B cell (primary cell): Measurements from ENCODE around the gene SH3RF1. TPM values are rescaled to one million over a fixed set of nuclear protein-coding genes. Genes with fewer than 3 reads are reported as not detected.

Experiments used
- ATAC-seq: fragments of 200-7000 bp; cut with Tn5 transposase; one replicate; pipeline ENCODE4 v1.10.0; 2021; ENCODE audit warnings: low read depth, mild to moderate bottlenecking, moderate number of reproducible peaks, moderate library complexity
- CTCF ChIA-PET: fragments of 350-600 bp; sonication (Branson Sonifier 250); formaldehyde crosslinking; loops from one replicate; lab custom pipeline; 2021; ENCODE audit warnings: antibody characterized with exemption, inconsistent platforms; lab: Charles Lee
- POLR2A ChIA-PET: fragments of 350-600 bp; sonication (Branson Sonifier 250); formaldehyde crosslinking; loops from one replicate; lab custom pipeline; 2021; ENCODE audit warnings: antibody characterized with exemption; lab: Charles Lee
- DNase-seq: peaks from one replicate; pipeline ENCODE4 v3.0.0; 2013
- H2AFZ ChIP-seq: 2 replicates; pipeline ENCODE4 v1.6.1; 2012; ENCODE audit warnings: mild to moderate bottlenecking, low read depth, low read length; ENCODE audit not compliant: insufficient read depth, poor library complexity, severe bottlenecking
- H3K27ac ChIP-seq, 2 donors: 1 replicate in 1 of 2; 2 replicates in 1 of 2; pipeline ENCODE4 v1.5.1; 2012 to 2013; ENCODE audit warnings: low read length in 2 of 2, mild to moderate bottlenecking in 2 of 2, moderate library complexity in 1 of 2
- H3K27me3 ChIP-seq, 4 experiments: fragments of 200-600 bp in 1 of 4; sonication (generic) in 1 of 4; replicated peaks in 1 of 4; 1 replicate in 2 of 4; 2 replicates in 2 of 4; pipeline versions ENCODE4 v1.6.1 to v1.7.0; 2013 to 2016; ENCODE audit warnings: low read length in 3 of 4, mild to moderate bottlenecking in 2 of 4, mixed read lengths in 1 of 4, moderate library complexity in 1 of 4; ENCODE audit not compliant: insufficient read depth in 4 of 4, control insufficient read depth in 3 of 4; ENCODE audit errors: control extremely low read depth in 1 of 4
- H3K36me3 ChIP-seq, 2 experiments: replicated peaks in 1 of 2; 1 replicate in 1 of 2; 2 replicates in 1 of 2; pipeline versions ENCODE4 v1.6.1 to v1.7.1; 2013; ENCODE audit warnings: low read length in 1 of 2; ENCODE audit not compliant: insufficient read depth in 2 of 2, control insufficient read depth in 1 of 2; ENCODE audit errors: control extremely low read depth in 1 of 2, extremely low read depth in 1 of 2
- H3K4me1 ChIP-seq, 2 donors: fragments of 200-600 bp in 1 of 2; sonication (generic) in 1 of 2; 1 replicate in 1 of 2; 2 replicates in 1 of 2; pipeline versions ENCODE4 v1.5.1 to v1.6.1; 2013 to 2017; ENCODE audit warnings: low read length in 2 of 2; ENCODE audit not compliant: control insufficient read depth in 2 of 2, insufficient read depth in 2 of 2
- H3K4me2 ChIP-seq: replicated peaks from 2 replicates; pipeline ENCODE3; 2012; ENCODE audit warnings: mild to moderate bottlenecking, low read depth, low read length; ENCODE audit not compliant: poor library complexity, severe bottlenecking
- H3K4me3 ChIP-seq, 5 experiments: fragments of 200-600 bp in 1 of 5; sonication (generic) in 1 of 5; 1 replicate in 3 of 5; 2 replicates in 2 of 5; pipeline versions ENCODE4 v1.5.1 to v1.7.0; 2011 to 2016; ENCODE audit warnings: low read length in 4 of 5, mild to moderate bottlenecking in 4 of 5, low read depth in 2 of 5, control low read depth in 1 of 5, moderate library complexity in 1 of 5; ENCODE audit not compliant: insufficient read depth in 1 of 5; ENCODE audit errors: control extremely low read depth in 1 of 5, extremely low read depth in 1 of 5
- H3K79me2 ChIP-seq: fragments of 200-600 bp; sonication (generic); one replicate; pipeline ENCODE4 v1.6.0; 2016; ENCODE audit warnings: low read length; ENCODE audit not compliant: control insufficient read depth, insufficient read depth
- H3K9ac ChIP-seq: fragments of 200-600 bp; sonication (generic); 2 replicates; pipeline ENCODE4 v1.6.1; 2017; ENCODE audit warnings: mild to moderate bottlenecking, low read length, moderate library complexity
- H3K9me3 ChIP-seq, 3 donors: one replicate each; pipeline versions ENCODE4 v1.6.1 to v1.7.1; 2013; ENCODE audit warnings: low read length in 2 of 3; ENCODE audit not compliant: control insufficient read depth in 2 of 3, insufficient read depth in 1 of 3; ENCODE audit errors: control extremely low read depth in 1 of 3
- H4K20me1 ChIP-seq: 2 replicates; pipeline ENCODE4 v1.6.0; 2012; ENCODE audit warnings: mild to moderate bottlenecking, low read length; ENCODE audit not compliant: insufficient read depth, control insufficient read depth, poor library complexity, severe bottlenecking
- H3K27ac Mint-ChIP-seq: one replicate; pipeline ENCODE4 v1.8.0; 2021; ENCODE audit warnings: mixed read lengths
- H3K27me3 Mint-ChIP-seq: one replicate; pipeline ENCODE4 v1.8.0; 2021; ENCODE audit warnings: mixed read lengths
- H3K4me1 Mint-ChIP-seq: one replicate; pipeline ENCODE4 v1.8.0; 2021; ENCODE audit warnings: mixed read lengths
- H3K4me3 Mint-ChIP-seq: one replicate; pipeline ENCODE4 v1.8.0; 2021; ENCODE audit warnings: mixed read lengths
- H3K9me3 Mint-ChIP-seq: one replicate; pipeline ENCODE4 v1.8.0; 2022; ENCODE audit warnings: mixed read lengths; ENCODE audit not compliant: insufficient read depth
- CTCF ChIP-seq: fragments of 200-600 bp; IDR thresholded peaks from one replicate; pipeline ENCODE4 v1.8.0; 2022; ENCODE audit warnings: antibody characterized with exemption, mild to moderate bottlenecking
- EZH2 ChIP-seq: IDR thresholded peaks from 2 replicates; pipeline ENCODE4 v1.6.1; 2012; ENCODE audit warnings: borderline replicate concordance, low read depth, mild to moderate bottlenecking, moderate library complexity, low read length; ENCODE audit not compliant: insufficient read depth, poor library complexity, severe bottlenecking
- WGBS: methylation state at CpG from one replicate; pipeline ENCODE4 v1.1.5; 2013; ENCODE audit warnings: missing lambda C conversion rate; ENCODE audit not compliant: insufficient coverage; 5-methylcytosine and 5-hydroxymethylcytosine counted together
- intact Hi-C: fragments of 100-400 bp; cut with micrococcal nuclease; formaldehyde crosslinking; loops from one replicate; pipeline ENCODE4 v1.10.0; 2022
- polyA plus RNA-seq: library from polyadenylated mRNA; depleted of rRNA; stranded (reverse); fragments of >200 nt; gene quantifications from 2 replicates; pipeline ENCODE4 v1.2.3, GENCODE V29; 2012
- total RNA-seq, 2 donors: library from RNA; stranded (reverse); fragments of 120-200 nt in 1 of 2; gene quantifications; 1 replicate in 1 of 2; 2 replicates in 1 of 2; pipeline versions ENCODE4 v1.2.3 to v1.2.4, GENCODE V29; 2013 to 2022

Gene SH3RF1
- total and polyA plus RNA-seq, 2 donors (not counting 1 experiment from before 2014, with no cell fraction given), result 2.0 to 5.4 TPM

GRCh38 chr4:169106696-169107229 is 164.0 kb downstream of the SH3RF1 start:
- Histone ChIP-seq H3K9ac (no peak overlapping the region), H3K27me3 (no peaks in the 10 kb centered on the region), H3K79me2 (no peaks in the 10 kb centered on the region), H3K9me3 (no peaks in the 10 kb centered on the region), H3K4me2 (no peak overlapping the region), H3K4me3 (no peak overlapping the region), H3K27ac (no peak overlapping the region), H3K4me1 (no peaks in the 10 kb centered on the region), H3K36me3 (no peaks in the 10 kb centered on the region), H2AFZ (no peak overlapping the region), H4K20me1 (no peaks in the 10 kb centered on the region)
- Mint-ChIP-seq H3K4me3 (no peak overlapping the region), H3K9me3 (no peaks in the 10 kb centered on the region), H3K4me1 (no peaks in the 10 kb centered on the region), H3K27ac (no peak overlapping the region), H3K27me3 (no peaks in the 10 kb centered on the region)
- no peak for ATAC-seq
- no peak for TF ChIP-seq EZH2
- no peak for TF ChIP-seq CTCF
- ChIA-PET POLR2A (no interaction called here), CTCF (no interaction called here)
- DNase-seq, result no peak
- intact Hi-C loops, result no loop called here
- WGBS, result 95% methylated on average over 11 of the region's 16 CpGs

GRCh38 chr4:169105620-169106019 is 165.1 kb downstream of the SH3RF1 start:
- H3K4me2 ChIP-seq, result no peak overlapping the region
- no peak for TF ChIP-seq EZH2
- TF ChIP-seq CTCF, result no peak
- no peak for DNase-seq
- no peak overlapping the region for H3K4me3 ChIP-seq
- H3K9me3 ChIP-seq, result no peaks in the 10 kb centered on the region
- H3K27me3 ChIP-seq, result no peaks in the 10 kb centered on the region
- Mint-ChIP-seq H3K4me3 (no peak overlapping the region), H3K4me1 (peaks cover 2% of the 10 kb centered on the region), H3K27me3 (no peaks in the 10 kb centered on the region), H3K27ac (no peak overlapping the region), H3K9me3 (no peaks in the 10 kb centered on the region)
- no peak overlapping the region for H3K27ac ChIP-seq
- intact Hi-C loops, result no loop called here
- H2AFZ ChIP-seq, result no peak overlapping the region
- no peaks in the 10 kb centered on the region for H3K79me2 ChIP-seq
- no peaks in the 10 kb centered on the region for H4K20me1 ChIP-seq
- ChIA-PET CTCF (no interaction called here), POLR2A (no interaction called here)
- no peaks in the 10 kb centered on the region for H3K36me3 ChIP-seq
- H3K4me1 ChIP-seq, result no peaks in the 10 kb centered on the region
- no peak overlapping the region for H3K9ac ChIP-seq
- 100% methylated on average over 5 of the region's 6 CpGs for WGBS
- ATAC-seq, result no peak
